Activated B cell treated with CpG ODN at 0.5 μM for 24 hours (primary cell): Measurements from ENCODE around the gene VTI1A. TPM values are rescaled to one million over a fixed set of nuclear protein-coding genes. Genes with fewer than 3 reads are reported as not detected.

Experiments
- ATAC-seq: fragments of 200-7000 bp; cut with Tn5 transposase; one replicate; pipeline ENCODE4 v1.10.0; 2021; ENCODE audit warnings: low read depth, mild to moderate bottlenecking, moderate library complexity
- CTCF ChIA-PET: fragments of 350-600 bp; sonication (Branson Sonifier 250); formaldehyde crosslinking; loops from one replicate; lab custom pipeline; 2021; ENCODE audit warnings: antibody characterized with exemption; lab: Charles Lee
- POLR2A ChIA-PET: fragments of 350-600 bp; sonication (Branson Sonifier 250); formaldehyde crosslinking; loops from one replicate; lab custom pipeline; 2021; ENCODE audit warnings: antibody characterized with exemption; lab: Charles Lee
- DNase-seq: peaks from one replicate; pipeline ENCODE4 v3.0.0; 2022
- H3K27ac Mint-ChIP-seq: one replicate; pipeline ENCODE4 v1.8.0; 2020; ENCODE audit warnings: mixed read lengths
- H3K27me3 Mint-ChIP-seq: one replicate; pipeline ENCODE4 v1.8.0; 2021; ENCODE audit warnings: mixed read lengths
- H3K36me3 Mint-ChIP-seq: one replicate; pipeline ENCODE4 v1.8.0; 2021; ENCODE audit warnings: low read depth, mixed read lengths
- H3K4me1 Mint-ChIP-seq: one replicate; pipeline ENCODE4 v1.8.0; 2021; ENCODE audit warnings: mixed read lengths
- H3K4me3 Mint-ChIP-seq: one replicate; pipeline ENCODE4 v1.8.0; 2020; ENCODE audit warnings: mild to moderate bottlenecking, mixed read lengths
- H3K9me3 Mint-ChIP-seq: one replicate; pipeline ENCODE4 v1.8.0; 2020; ENCODE audit warnings: mixed read lengths
- intact Hi-C: fragments of 100-400 bp; cut with micrococcal nuclease; formaldehyde crosslinking; loops from one replicate; pipeline ENCODE4 v1.15.1; 2024
- total RNA-seq: library from RNA; stranded (reverse); gene quantifications from 2 replicates; pipeline ENCODE4 v1.2.3, GENCODE V29; 2022
- TF ChIP-seq, protein P1 (sequence below): fragments of 200-600 bp; IDR thresholded peaks from one replicate; pipeline ENCODE4 v1.8.0; 2022; ENCODE audit warnings: antibody characterized with exemption, mild to moderate bottlenecking

The VTI1A gene
- total RNA-seq, 1 donor from 2014 or later = 74.0 TPM

DNA sequence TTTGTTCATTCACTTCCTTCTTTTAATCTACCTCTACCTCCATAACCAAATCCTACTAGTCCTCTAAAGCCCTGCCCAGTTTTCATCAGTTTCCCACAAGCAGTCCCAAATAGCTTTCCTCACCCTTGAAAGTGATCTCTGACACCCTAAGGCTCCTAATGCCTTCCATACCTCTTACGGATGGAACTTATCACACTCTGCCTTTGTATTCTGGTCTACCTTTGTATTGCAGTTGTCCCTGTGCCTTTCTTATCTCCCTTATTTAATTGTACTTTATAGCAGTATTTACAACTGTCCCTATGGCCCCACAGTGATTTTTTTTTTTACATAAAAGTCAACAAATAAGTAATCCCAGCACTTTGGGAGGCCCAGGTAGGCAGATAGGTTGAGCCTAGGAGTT, 39.3 kb upstream of the VTI1A start:
- intact Hi-C loops = no loop called here
- POLR2A ChIA-PET = no interaction called here
- TF ChIP-seq, protein P1, sequence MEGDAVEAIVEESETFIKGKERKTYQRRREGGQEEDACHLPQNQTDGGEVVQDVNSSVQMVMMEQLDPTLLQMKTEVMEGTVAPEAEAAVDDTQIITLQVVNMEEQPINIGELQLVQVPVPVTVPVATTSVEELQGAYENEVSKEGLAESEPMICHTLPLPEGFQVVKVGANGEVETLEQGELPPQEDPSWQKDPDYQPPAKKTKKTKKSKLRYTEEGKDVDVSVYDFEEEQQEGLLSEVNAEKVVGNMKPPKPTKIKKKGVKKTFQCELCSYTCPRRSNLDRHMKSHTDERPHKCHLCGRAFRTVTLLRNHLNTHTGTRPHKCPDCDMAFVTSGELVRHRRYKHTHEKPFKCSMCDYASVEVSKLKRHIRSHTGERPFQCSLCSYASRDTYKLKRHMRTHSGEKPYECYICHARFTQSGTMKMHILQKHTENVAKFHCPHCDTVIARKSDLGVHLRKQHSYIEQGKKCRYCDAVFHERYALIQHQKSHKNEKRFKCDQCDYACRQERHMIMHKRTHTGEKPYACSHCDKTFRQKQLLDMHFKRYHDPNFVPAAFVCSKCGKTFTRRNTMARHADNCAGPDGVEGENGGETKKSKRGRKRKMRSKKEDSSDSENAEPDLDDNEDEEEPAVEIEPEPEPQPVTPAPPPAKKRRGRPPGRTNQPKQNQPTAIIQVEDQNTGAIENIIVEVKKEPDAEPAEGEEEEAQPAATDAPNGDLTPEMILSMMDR = no peak
- CTCF ChIA-PET = interaction anchor here (1.6 kb wide), 1 partner anchor 27 kb away, joined by 4 read pairs; no protein-coding TSS in a partner anchor
- Mint-ChIP-seq H3K36me3 (peaks cover 89% of the 10 kb centered on the region), H3K27ac (no peak overlapping the region), H3K4me1 (peaks cover 15% of the 10 kb centered on the region), H3K4me3 (no peak overlapping the region), H3K9me3 (peaks cover 8% of the 10 kb centered on the region), H3K27me3 (no peaks in the 10 kb centered on the region)
- ATAC-seq = no peak
- DNase-seq = no peak

DNA sequence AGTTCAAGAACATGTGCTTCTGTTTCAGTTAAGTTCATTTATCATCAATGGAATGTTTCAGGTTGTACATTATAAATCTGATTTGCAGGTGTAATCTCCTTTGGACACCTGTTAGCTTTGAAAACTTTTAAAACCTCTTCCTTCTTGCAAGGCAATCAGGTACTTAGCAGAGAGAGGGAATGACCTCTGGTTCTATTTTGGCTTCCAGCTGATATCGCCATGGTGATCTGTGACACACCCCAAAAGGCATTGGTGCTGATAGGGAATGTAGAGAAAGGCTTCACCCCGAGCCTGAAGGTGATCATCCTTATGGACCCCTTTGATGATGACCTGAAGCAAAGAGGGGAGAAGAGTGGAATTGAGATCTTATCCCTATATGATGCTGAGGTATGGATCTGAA, 37.7 kb upstream of the VTI1A start:
- Mint-ChIP-seq H3K9me3 (peaks cover 8% of the 10 kb centered on the region), H3K27ac (peak overlapping the region; percentile 5), H3K4me3 (no peak overlapping the region), H3K27me3 (no peaks in the 10 kb centered on the region), H3K4me1 (peaks cover 15% of the 10 kb centered on the region), H3K36me3 (peaks cover 86% of the 10 kb centered on the region)
- no peak for DNase-seq
- CTCF ChIA-PET = no interaction called here
- TF ChIP-seq, protein P1 = no peak
- ATAC-seq = no peak
- intact Hi-C loops = no loop called here
- POLR2A ChIA-PET = no interaction called here

DNA sequence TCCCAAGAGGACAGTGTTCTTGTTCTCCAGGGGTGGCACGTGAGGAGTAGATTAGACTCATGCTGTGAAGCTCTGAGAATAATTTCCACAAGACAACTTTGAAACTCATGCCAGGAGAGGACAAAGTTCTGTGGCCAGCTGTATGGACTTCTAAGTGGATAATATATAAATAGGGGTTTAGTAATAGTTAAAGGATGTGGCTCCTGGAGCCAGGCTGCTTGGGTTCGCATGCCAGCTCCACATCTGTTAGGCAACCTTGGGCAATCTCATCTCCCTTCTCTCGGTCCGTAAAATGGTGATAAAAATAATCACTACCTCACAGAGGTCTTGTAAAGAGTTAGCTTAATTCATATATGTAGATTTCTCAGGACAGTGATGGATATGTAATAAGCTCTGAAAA, 37.3 kb upstream of the VTI1A start:
- H3K4me1 Mint-ChIP-seq = peaks cover 15% of the 10 kb centered on the region
- ATAC-seq (no peak), DNase-seq (no peak)
- no peak overlapping the region for H3K27ac Mint-ChIP-seq
- ChIA-PET CTCF (no interaction called here), POLR2A (no interaction called here)
- H3K9me3 Mint-ChIP-seq = peaks cover 8% of the 10 kb centered on the region
- no peak overlapping the region for H3K4me3 Mint-ChIP-seq
- no peaks in the 10 kb centered on the region for H3K27me3 Mint-ChIP-seq
- TF ChIP-seq, protein P1 = no peak
- H3K36me3 Mint-ChIP-seq = peaks cover 85% of the 10 kb centered on the region
- intact Hi-C loops = no loop called here

DNA sequence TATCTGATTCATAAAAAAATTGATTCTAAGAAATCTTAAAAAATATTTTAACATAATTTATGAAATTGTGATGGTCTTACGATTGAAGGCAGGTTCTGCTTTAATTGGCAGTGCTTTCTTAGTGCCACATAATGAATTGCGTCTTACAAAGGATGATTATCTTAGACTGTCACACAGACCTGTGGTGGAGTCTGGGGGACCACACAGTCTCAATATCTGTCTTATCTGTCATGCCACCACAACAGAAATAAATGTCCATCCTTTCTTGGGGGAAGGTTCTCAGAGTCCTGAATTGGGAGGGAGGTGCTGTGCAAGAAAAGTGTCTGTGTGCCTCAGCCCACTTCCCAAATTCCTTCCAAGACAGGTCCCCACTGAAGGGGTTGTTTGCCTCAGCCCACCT, 34.3 kb upstream of the VTI1A start:
- DNase-seq (no peak), ATAC-seq (no peak)
- TF ChIP-seq, protein P1 = no peak
- H3K9me3 Mint-ChIP-seq = no peaks in the 10 kb centered on the region
- H3K4me3 Mint-ChIP-seq = no peak overlapping the region
- ChIA-PET POLR2A (no interaction called here), CTCF (no interaction called here)
- peaks cover under 1% of the 10 kb centered on the region for H3K4me1 Mint-ChIP-seq
- no peaks in the 10 kb centered on the region for H3K27me3 Mint-ChIP-seq
- intact Hi-C loops = no loop called here
- H3K36me3 Mint-ChIP-seq = peaks cover 82% of the 10 kb centered on the region
- H3K27ac Mint-ChIP-seq = no peak overlapping the region

DNA sequence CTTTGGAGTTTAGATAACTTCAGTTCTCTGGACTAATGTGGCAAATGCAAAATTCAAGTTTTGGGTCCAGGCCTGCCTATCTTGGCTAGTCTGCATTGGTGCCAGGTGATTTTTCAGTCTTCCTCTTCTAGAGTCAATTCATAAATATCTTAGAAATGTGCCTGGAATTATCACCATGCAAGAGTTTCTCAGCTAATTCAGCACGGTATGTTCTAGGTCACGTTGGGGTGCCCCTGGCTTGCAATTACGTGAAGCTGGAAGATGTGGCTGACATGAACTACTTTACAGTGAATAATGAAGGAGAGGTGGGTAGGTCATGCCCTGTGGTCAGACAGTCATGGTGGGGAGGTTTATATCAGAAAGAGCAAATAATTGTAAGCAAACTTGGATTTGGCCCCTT, 25.3 kb upstream of the VTI1A start:
- DNase-seq = no peak
- no peak overlapping the region for H3K27ac Mint-ChIP-seq
- H3K9me3 Mint-ChIP-seq = no peaks in the 10 kb centered on the region

More for the DNA sequence above, 25.3 kb upstream of the VTI1A start:
- Mint-ChIP-seq H3K4me1 (no peaks in the 10 kb centered on the region), H3K4me3 (no peak overlapping the region), H3K36me3 (peaks cover 79% of the 10 kb centered on the region), H3K27me3 (no peaks in the 10 kb centered on the region)
- ChIA-PET CTCF (no interaction called here), POLR2A (interaction anchor here (0.6 kb wide), 1 partner anchor 9 kb away, joined by 3 read pairs; no protein-coding TSS in a partner anchor)
- TF ChIP-seq, protein P1 = no peak
- intact Hi-C loops = no loop called here
- no peak for ATAC-seq
